GM23338 (cell line): ENCODE data around the gene CHN1. TPM values are rescaled to one million over a fixed set of nuclear protein-coding genes. Genes with fewer than 3 reads are reported as not detected.

Experiments used
- ATAC-seq: fragments of 200-7000 bp; cut with Tn5 transposase; 3 replicates; pipeline ENCODE4 v1.9.1; 2020
- DNase-seq: peaks from one replicate; pipeline ENCODE4 v3.0.0-alpha.2; 2015; ENCODE audit warnings: low spot score
- H2AFZ ChIP-seq: fragments of 200-600 bp; sonication (generic); 2 replicates; pipeline ENCODE4 v1.8.0; 2016; ENCODE audit warnings: antibody characterized with exemption, mild to moderate bottlenecking, moderate library complexity
- H3F3A ChIP-seq: fragments of 200-600 bp; sonication (generic); replicated peaks from 2 replicates; pipeline ENCODE4 v1.8.0; 2017; ENCODE audit warnings: antibody characterized with exemption, mixed run types, low read depth
- H3K27ac ChIP-seq: fragments of 200-600 bp; sonication (generic); 2 replicates; pipeline ENCODE4 v1.6.1; 2016; ENCODE audit warnings: low read depth
- H3K27me3 ChIP-seq: fragments of 200-600 bp; sonication (generic); 2 replicates; pipeline ENCODE4 v1.8.0; 2016; ENCODE audit warnings: mild to moderate bottlenecking, mixed run types, moderate library complexity; ENCODE audit not compliant: insufficient read depth
- H3K36me3 ChIP-seq: fragments of 200-600 bp; sonication (generic); 2 replicates; pipeline ENCODE4 v1.8.0; 2016; ENCODE audit warnings: mild to moderate bottlenecking; ENCODE audit not compliant: insufficient read depth
- H3K4me1 ChIP-seq: fragments of 200-600 bp; sonication (generic); 2 replicates; pipeline ENCODE4 v1.8.0; 2016; ENCODE audit warnings: mild to moderate bottlenecking, moderate library complexity; ENCODE audit not compliant: insufficient read depth
- H3K4me2 ChIP-seq: fragments of 200-600 bp; sonication (generic); 2 replicates; pipeline ENCODE4 v1.7.1; 2017; ENCODE audit warnings: mixed run types
- H3K4me3 ChIP-seq: fragments of 200-600 bp; sonication (generic); 2 replicates; pipeline ENCODE4 v1.6.1; 2016; ENCODE audit warnings: mixed run types
- H3K79me2 ChIP-seq: fragments of 200-600 bp; sonication (generic); replicated peaks from 2 replicates; pipeline ENCODE4 v1.8.0; 2017; ENCODE audit warnings: mild to moderate bottlenecking; ENCODE audit not compliant: insufficient read depth
- H3K9me2 ChIP-seq: fragments of 200-600 bp; sonication (generic); 2 replicates; pipeline ENCODE4 v1.8.0; 2017; ENCODE audit not compliant: insufficient read depth
- H4K20me1 ChIP-seq: fragments of 200-600 bp; sonication (generic); replicated peaks from 2 replicates; pipeline ENCODE4 v1.8.0; 2017; ENCODE audit warnings: mild to moderate bottlenecking; ENCODE audit not compliant: insufficient read depth
- H3K27ac Mint-ChIP-seq: 2 replicates; pipeline ENCODE4 v1.8.0; 2020; ENCODE audit warnings: inconsistent platforms, mild to moderate bottlenecking, moderate library complexity, mixed read lengths
- H3K27me3 Mint-ChIP-seq: 3 replicates; pipeline ENCODE4 v1.8.0; 2022; ENCODE audit warnings: low read depth, mild to moderate bottlenecking, moderate library complexity, mixed read lengths, inconsistent platforms; ENCODE audit not compliant: insufficient read depth, poor library complexity
- H3K36me3 Mint-ChIP-seq: 3 replicates; pipeline ENCODE4 v1.8.0; 2021; ENCODE audit warnings: low read depth, mild to moderate bottlenecking, inconsistent platforms, moderate library complexity, mixed read lengths
- H3K4me1 Mint-ChIP-seq: 3 replicates; pipeline ENCODE4 v1.8.0; 2020; ENCODE audit warnings: mild to moderate bottlenecking, inconsistent platforms, mixed read lengths
- H3K4me3 Mint-ChIP-seq: 3 replicates; pipeline ENCODE4 v1.8.0; 2021; ENCODE audit warnings: moderate library complexity, mild to moderate bottlenecking, inconsistent platforms, mixed read lengths
- H3K9me3 Mint-ChIP-seq: 3 replicates; pipeline ENCODE4 v1.8.0; 2020; ENCODE audit warnings: moderate library complexity, mild to moderate bottlenecking, inconsistent platforms, mixed read lengths
- polyA plus RNA-seq: library from polyadenylated mRNA; unstranded; fragments of >200 nt; fragmentation: Nextera tagmentation; extraction: Ambion mirVana; gene quantifications from 2 replicates; pipeline ENCODE4 v1.2.1, GENCODE V29; 2016
- total RNA-seq: library from RNA; depleted of rRNA; stranded (reverse); fragments of >200 nt; shearing (Covaris generic); gene quantifications from 2 replicates; pipeline ENCODE4 v1.2.3, GENCODE V29; 2014
- TF ChIP-seq, protein P1 (sequence below): fragments of 250-450 bp; sonication (Bioruptor Pico); IDR thresholded peaks from 2 replicates; pipeline ENCODE4 v1.5.0; 2020; ENCODE audit warnings: mild to moderate bottlenecking, moderate library complexity
- TF ChIP-seq, protein P2 (sequence below): IDR thresholded peaks from 2 replicates; pipeline ENCODE4 v1.6.1; 2016; ENCODE audit warnings: antibody characterized with exemption
- TF ChIP-seq, protein P3 (sequence below), 2 experiments: fragments of 200-600 bp in 1 of 2; sonication (generic) in 1 of 2; conservative IDR thresholded peaks; 2 replicates each; pipeline versions ENCODE4 v1.5.1 to v1.6.1; 2016 to 2017; ENCODE audit warnings: antibody characterized with exemption in 2 of 2, low read depth in 2 of 2, mild to moderate bottlenecking in 2 of 2, moderate library complexity in 1 of 2

Gene CHN1
- total and polyA plus RNA-seq, 2 experiments from 2014 or later = 28.1 to 36.5 TPM

DNA sequence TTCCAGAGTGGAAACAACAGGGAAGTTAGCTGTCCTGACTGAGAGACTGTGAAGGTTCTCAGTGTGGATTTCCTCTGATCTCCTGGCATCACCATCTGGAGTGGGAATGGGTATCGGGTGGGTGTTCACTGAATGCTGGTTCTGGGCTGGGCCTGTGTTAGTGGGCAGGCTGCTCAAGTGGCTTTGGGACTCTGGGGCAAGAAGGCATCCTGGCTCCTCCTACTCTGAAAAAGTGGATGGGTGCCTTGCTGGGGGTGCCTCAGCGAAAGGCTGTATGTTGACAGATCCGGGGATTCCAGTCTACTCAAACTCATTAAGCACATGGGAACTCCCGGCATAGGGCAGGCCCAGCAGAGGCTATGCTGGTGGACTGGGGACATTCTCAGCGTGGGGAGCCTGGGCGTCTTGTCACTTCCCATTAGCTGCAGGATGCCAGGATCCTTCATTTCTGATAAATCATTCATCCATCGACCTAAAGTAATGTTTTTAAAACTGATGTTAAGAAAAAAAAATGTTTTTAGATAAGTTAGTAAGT, 213.4 kb downstream of the CHN1 start:
- no peaks in the 10 kb centered on the region for H3K36me3 ChIP-seq
- DNase-seq (no peak), ATAC-seq (no peak)
- Mint-ChIP-seq H3K4me3 (no peak overlapping the region), H3K27me3 (peaks cover 22% of the 10 kb centered on the region), H3K27ac (no peak overlapping the region), H3K36me3 (peaks cover 4% of the 10 kb centered on the region; the same call in 1 of the 3 replicates), H3K4me1 (peaks cover 77% of the 10 kb centered on the region), H3K9me3 (no peaks in the 10 kb centered on the region)
- H3K4me3 ChIP-seq = no peak overlapping the region
- H3F3A ChIP-seq = peaks cover 6% of the 10 kb centered on the region
- H3K4me1 ChIP-seq = peaks cover 54% of the 10 kb centered on the region
- H3K4me2 ChIP-seq = no peak overlapping the region
- TF ChIP-seq, protein P1, sequence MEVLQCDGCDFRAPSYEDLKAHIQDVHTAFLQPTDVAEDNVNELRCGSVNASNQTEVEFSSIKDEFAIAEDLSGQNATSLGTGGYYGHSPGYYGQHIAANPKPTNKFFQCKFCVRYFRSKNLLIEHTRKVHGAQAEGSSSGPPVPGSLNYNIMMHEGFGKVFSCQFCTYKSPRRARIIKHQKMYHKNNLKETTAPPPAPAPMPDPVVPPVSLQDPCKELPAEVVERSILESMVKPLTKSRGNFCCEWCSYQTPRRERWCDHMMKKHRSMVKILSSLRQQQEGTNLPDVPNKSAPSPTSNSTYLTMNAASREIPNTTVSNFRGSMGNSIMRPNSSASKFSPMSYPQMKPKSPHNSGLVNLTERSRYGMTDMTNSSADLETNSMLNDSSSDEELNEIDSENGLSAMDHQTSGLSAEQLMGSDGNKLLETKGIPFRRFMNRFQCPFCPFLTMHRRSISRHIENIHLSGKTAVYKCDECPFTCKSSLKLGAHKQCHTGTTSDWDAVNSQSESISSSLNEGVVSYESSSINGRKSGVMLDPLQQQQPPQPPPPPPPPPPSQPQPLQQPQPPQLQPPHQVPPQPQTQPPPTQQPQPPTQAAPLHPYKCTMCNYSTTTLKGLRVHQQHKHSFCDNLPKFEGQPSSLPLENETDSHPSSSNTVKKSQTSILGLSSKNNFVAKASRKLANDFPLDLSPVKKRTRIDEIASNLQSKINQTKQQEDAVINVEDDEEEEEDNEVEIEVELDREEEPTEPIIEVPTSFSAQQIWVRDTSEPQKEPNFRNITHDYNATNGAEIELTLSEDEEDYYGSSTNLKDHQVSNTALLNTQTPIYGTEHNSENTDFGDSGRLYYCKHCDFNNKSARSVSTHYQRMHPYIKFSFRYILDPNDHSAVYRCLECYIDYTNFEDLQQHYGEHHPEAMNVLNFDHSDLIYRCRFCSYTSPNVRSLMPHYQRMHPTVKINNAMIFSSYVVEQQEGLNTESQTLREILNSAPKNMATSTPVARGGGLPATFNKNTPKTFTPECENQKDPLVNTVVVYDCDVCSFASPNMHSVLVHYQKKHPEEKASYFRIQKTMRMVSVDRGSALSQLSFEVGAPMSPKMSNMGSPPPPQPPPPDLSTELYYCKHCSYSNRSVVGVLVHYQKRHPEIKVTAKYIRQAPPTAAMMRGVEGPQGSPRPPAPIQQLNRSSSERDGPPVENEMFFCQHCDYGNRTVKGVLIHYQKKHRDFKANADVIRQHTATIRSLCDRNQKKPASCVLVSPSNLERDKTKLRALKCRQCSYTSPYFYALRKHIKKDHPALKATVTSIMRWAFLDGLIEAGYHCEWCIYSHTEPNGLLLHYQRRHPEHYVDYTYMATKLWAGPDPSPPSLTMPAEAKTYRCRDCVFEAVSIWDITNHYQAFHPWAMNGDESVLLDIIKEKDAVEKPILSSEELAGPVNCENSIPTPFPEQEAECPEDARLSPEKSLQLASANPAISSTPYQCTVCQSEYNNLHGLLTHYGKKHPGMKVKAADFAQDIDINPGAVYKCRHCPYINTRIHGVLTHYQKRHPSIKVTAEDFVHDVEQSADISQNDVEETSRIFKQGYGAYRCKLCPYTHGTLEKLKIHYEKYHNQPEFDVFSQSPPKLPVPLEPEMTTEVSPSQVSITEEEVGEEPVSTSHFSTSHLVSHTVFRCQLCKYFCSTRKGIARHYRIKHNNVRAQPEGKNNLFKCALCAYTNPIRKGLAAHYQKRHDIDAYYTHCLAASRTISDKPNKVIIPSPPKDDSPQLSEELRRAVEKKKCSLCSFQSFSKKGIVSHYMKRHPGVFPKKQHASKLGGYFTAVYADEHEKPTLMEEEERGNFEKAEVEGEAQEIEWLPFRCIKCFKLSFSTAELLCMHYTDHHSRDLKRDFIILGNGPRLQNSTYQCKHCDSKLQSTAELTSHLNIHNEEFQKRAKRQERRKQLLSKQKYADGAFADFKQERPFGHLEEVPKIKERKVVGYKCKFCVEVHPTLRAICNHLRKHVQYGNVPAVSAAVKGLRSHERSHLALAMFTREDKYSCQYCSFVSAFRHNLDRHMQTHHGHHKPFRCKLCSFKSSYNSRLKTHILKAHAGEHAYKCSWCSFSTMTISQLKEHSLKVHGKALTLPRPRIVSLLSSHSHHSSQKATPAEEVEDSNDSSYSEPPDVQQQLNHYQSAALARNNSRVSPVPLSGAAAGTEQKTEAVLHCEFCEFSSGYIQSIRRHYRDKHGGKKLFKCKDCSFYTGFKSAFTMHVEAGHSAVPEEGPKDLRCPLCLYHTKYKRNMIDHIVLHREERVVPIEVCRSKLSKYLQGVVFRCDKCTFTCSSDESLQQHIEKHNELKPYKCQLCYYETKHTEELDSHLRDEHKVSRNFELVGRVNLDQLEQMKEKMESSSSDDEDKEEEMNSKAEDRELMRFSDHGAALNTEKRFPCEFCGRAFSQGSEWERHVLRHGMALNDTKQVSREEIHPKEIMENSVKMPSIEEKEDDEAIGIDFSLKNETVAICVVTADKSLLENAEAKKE (CRISPR knock-in tag) = no peak
- TF ChIP-seq, protein P2, sequence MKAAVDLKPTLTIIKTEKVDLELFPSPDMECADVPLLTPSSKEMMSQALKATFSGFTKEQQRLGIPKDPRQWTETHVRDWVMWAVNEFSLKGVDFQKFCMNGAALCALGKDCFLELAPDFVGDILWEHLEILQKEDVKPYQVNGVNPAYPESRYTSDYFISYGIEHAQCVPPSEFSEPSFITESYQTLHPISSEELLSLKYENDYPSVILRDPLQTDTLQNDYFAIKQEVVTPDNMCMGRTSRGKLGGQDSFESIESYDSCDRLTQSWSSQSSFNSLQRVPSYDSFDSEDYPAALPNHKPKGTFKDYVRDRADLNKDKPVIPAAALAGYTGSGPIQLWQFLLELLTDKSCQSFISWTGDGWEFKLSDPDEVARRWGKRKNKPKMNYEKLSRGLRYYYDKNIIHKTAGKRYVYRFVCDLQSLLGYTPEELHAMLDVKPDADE = no peak
- TF ChIP-seq, protein P3, sequence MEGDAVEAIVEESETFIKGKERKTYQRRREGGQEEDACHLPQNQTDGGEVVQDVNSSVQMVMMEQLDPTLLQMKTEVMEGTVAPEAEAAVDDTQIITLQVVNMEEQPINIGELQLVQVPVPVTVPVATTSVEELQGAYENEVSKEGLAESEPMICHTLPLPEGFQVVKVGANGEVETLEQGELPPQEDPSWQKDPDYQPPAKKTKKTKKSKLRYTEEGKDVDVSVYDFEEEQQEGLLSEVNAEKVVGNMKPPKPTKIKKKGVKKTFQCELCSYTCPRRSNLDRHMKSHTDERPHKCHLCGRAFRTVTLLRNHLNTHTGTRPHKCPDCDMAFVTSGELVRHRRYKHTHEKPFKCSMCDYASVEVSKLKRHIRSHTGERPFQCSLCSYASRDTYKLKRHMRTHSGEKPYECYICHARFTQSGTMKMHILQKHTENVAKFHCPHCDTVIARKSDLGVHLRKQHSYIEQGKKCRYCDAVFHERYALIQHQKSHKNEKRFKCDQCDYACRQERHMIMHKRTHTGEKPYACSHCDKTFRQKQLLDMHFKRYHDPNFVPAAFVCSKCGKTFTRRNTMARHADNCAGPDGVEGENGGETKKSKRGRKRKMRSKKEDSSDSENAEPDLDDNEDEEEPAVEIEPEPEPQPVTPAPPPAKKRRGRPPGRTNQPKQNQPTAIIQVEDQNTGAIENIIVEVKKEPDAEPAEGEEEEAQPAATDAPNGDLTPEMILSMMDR (conservative IDR thresholded peaks at IDR 0.05; ENCODE audit: low read depth in 2 of 2) = no peak
- H3K27me3 ChIP-seq = no peaks in the 10 kb centered on the region
- no peaks in the 10 kb centered on the region for H3K9me2 ChIP-seq
- H2AFZ ChIP-seq = no peak overlapping the region
- H4K20me1 ChIP-seq = no peaks in the 10 kb centered on the region
- H3K27ac ChIP-seq = no peak overlapping the region
- no peaks in the 10 kb centered on the region for H3K79me2 ChIP-seq
